K562 (cell line): ENCODE measurements around the gene CCDC47. TPM values are rescaled to one million over a fixed set of nuclear protein-coding genes. Genes with fewer than 3 reads are reported as not detected.

Experiments
- ATAC-seq: fragments of 200-7000 bp; cut with Tn5 transposase; 3 replicates; pipeline ENCODE4 v1.9.1; 2020; ENCODE audit warnings: moderate library complexity
- BruUV-seq: library from RNA; stranded (reverse); fragments of 400-500 nt; replicated peaks from 2 replicates; lab custom pipeline; 2021; lab: Mats Ljungman, UMichigan
- CTCF ChIA-PET: fragments of 300-600 bp; formaldehyde crosslinking; extraction: SDS; loops from one replicate; lab custom pipeline; 2021; ENCODE audit warnings: low intra/inter-chr PET ratio; lab: Yijun Ruan, JAX
- POLR2A ChIA-PET: fragments of 300-600, 350-650 bp; sonication (Branson Sonifier 250); formaldehyde crosslinking; extraction: SDS; loops from one replicate; lab custom pipeline; 2021; ENCODE audit warnings: antibody characterized with exemption, inconsistent platforms; lab: Yijun Ruan, JAX
- DNase-seq, 4 experiments: peaks; one replicate each; pipeline versions ENCODE4 v3.0.0 to v3.0.0-alpha.2; 2011 to 2018; ENCODE audit warnings: low spot score in 3 of 4, mixed read lengths in 3 of 4; ENCODE audit errors: extremely low read depth in 1 of 4
- FAIRE-seq: peaks from 2 replicates; lab custom pipeline; 2011; peaks lifted over from hg19 to GRCh38; lab: Jason Lieb, UNC
- H2AFZ ChIP-seq: 2 replicates; pipeline ENCODE4 v1.6.0; 2011; ENCODE audit warnings: low read depth, low read length, control low read depth, inconsistent platforms
- H3K27ac ChIP-seq: fragments of 200-600 bp; 3 replicates; pipeline ENCODE4 v1.8.0; 2011; ENCODE audit warnings: low read depth, mild to moderate bottlenecking, control low read depth, inconsistent platforms, low read length, moderate library complexity, mixed read lengths; ENCODE audit errors: extremely low read depth
- H3K27me3 ChIP-seq, 2 experiments: fragments of 300-600 bp in 1 of 2; 2 replicates in 1 of 2; 3 replicates in 1 of 2; pipeline versions ENCODE4 v1.6.0 to v1.8.0; 2011; ENCODE audit warnings: inconsistent platforms in 2 of 2, low read length in 2 of 2, mild to moderate bottlenecking in 1 of 2, mixed read lengths in 1 of 2, moderate library complexity in 1 of 2; ENCODE audit not compliant: control insufficient read depth in 2 of 2, insufficient read depth in 2 of 2
- H3K36me3 ChIP-seq: fragments of 300-600 bp; 3 replicates; pipeline ENCODE4 v1.8.0; 2011; ENCODE audit warnings: mild to moderate bottlenecking, low read length, inconsistent platforms; ENCODE audit not compliant: control insufficient read depth, insufficient read depth
- H3K4me1 ChIP-seq, 2 experiments: fragments of 200-600 bp in 1 of 2; replicated peaks in 1 of 2; 2 replicates in 1 of 2; 3 replicates in 1 of 2; pipeline versions ENCODE4 v1.5.1 to v1.8.0; 2011; ENCODE audit warnings: inconsistent platforms in 2 of 2, low read length in 2 of 2, mild to moderate bottlenecking in 1 of 2, mixed read lengths in 1 of 2, moderate library complexity in 1 of 2; ENCODE audit not compliant: control insufficient read depth in 2 of 2, insufficient read depth in 2 of 2
- H3K4me2 ChIP-seq: 2 replicates; pipeline ENCODE4 v1.6.1; 2011; ENCODE audit warnings: low read length, control low read depth, inconsistent platforms, mixed read lengths; ENCODE audit not compliant: insufficient read depth
- H3K4me3 ChIP-seq: fragments of 200-600 bp; sonication (generic), shearing (Covaris generic); 2 replicates; pipeline ENCODE4 v1.5.1; 2016; ENCODE audit warnings: control low read depth, inconsistent platforms
- H3K79me2 ChIP-seq: fragments of 200-600 bp; 3 replicates; pipeline ENCODE4 v1.8.0; 2011; ENCODE audit warnings: low read length, inconsistent platforms; ENCODE audit not compliant: control insufficient read depth, insufficient read depth
- H3K9ac ChIP-seq, 2 experiments: 2 replicates each; pipeline versions ENCODE4 v1.6.0 to v1.6.1; 2011; ENCODE audit warnings: low read depth in 2 of 2, low read length in 2 of 2, control low read depth in 1 of 2, inconsistent platforms in 1 of 2, mild to moderate bottlenecking in 1 of 2, mixed read lengths in 1 of 2; ENCODE audit not compliant: insufficient read depth in 1 of 2
- H3K9me1 ChIP-seq: one replicate; pipeline ENCODE4 v1.6.0; 2011; ENCODE audit warnings: inconsistent platforms, mild to moderate bottlenecking, low read length, moderate library complexity; ENCODE audit not compliant: control insufficient read depth, insufficient read depth
- H3K9me3 ChIP-seq: replicated peaks from 2 replicates; pipeline ENCODE4 v1.5.1; 2011; ENCODE audit warnings: low read depth, low read length, inconsistent platforms; ENCODE audit not compliant: control insufficient read depth, insufficient read depth
- H4K20me1 ChIP-seq: replicated peaks from 2 replicates; pipeline ENCODE4 v1.6.1; 2011; ENCODE audit warnings: low read length, inconsistent platforms, mixed read lengths; ENCODE audit not compliant: control insufficient read depth, insufficient read depth
- HMBOX1 ChIP-seq: sonication (generic); IDR thresholded peaks from 2 replicates; pipeline ENCODE4 v1.6.1; 2016
- MAFG ChIP-seq: fragments of 450-650 bp; conservative IDR thresholded peaks from 2 replicates; pipeline ENCODE4 v1.6.1; 2016; ENCODE audit warnings: missing genetic modification characterization, missing compliant biosample characterization
- POLR2B ChIP-seq: fragments of 450-650 bp; IDR thresholded peaks from 2 replicates; pipeline ENCODE4 v1.6.1; 2018; ENCODE audit warnings: low read depth; ENCODE audit not compliant: partially characterized antibody
- POLR2H ChIP-seq: IDR thresholded peaks from 2 replicates; pipeline ENCODE4 v1.6.1; 2016; ENCODE audit warnings: missing genetic modification characterization, low read depth, mild to moderate bottlenecking, control low read depth, missing compliant biosample characterization, moderate library complexity
- RBM22 ChIP-seq: fragments of 200-400 bp; formaldehyde crosslinking; IDR thresholded peaks from 2 replicates; pipeline ENCODE4 v1.6.1; 2018; ENCODE audit warnings: low read length, low read depth; ENCODE audit not compliant: poor library complexity, severe bottlenecking
- RBM39 ChIP-seq: fragments of 200-400 bp; formaldehyde crosslinking; optimal IDR thresholded peaks from 2 replicates; pipeline ENCODE3; 2018; ENCODE audit warnings: low read depth, low read length
- ZBTB8A ChIP-seq: fragments of 450-650 bp; IDR thresholded peaks from 2 replicates; pipeline ENCODE4 v1.6.1; 2018; ENCODE audit warnings: mild to moderate bottlenecking, moderate library complexity; ENCODE audit not compliant: partially characterized antibody
- ZNF57 ChIP-seq: fragments of 450-650 bp; formaldehyde crosslinking; IDR thresholded peaks from 2 replicates; pipeline ENCODE4 v1.4.0; 2020; ENCODE audit warnings: mild to moderate bottlenecking, moderate library complexity
- ZSCAN32 ChIP-seq: fragments of 450-650 bp; formaldehyde crosslinking; IDR thresholded peaks from 2 replicates; pipeline ENCODE4 v1.4.0; 2020; ENCODE audit warnings: mild to moderate bottlenecking, moderate library complexity
- WGBS: fragments of 100-300 bp; shearing (Covaris generic); methylation state at CpG from one replicate; pipeline ENCODE4 v1.1.6; 2016; ENCODE audit warnings: low coverage, mixed read lengths; ENCODE audit not compliant: insufficient coverage; ENCODE audit errors: missing lambda C conversion rate; 5-methylcytosine and 5-hydroxymethylcytosine counted together
- in situ Hi-C: fragments of 300-500 bp; cut with MboI; formaldehyde crosslinking; loops from 4 replicates; pipeline ENCODE4 v1.15.0; 2018; ENCODE audit warnings: inconsistent platforms, mixed read lengths
- intact Hi-C: fragments of 100-400 bp; cut with micrococcal nuclease; formaldehyde crosslinking; loops from 2 replicates; pipeline ENCODE4 v1.14.2; 2022
- polyA plus RNA-seq, 8 experiments: library from polyadenylated mRNA; depleted of rRNA in 4 of 8; stranded (reverse) in 5 of 8; unstranded in 3 of 8; fragments of >200 nt; fragmentation: Nextera tagmentation in 2 of 8; fragmentation: Illumina TruSeq in 1 of 8; extraction: Ambion mirVana in 2 of 8; extraction: Trizol in 1 of 8; gene quantifications; 2 replicates each; pipeline versions ENCODE4 v1.2.1 to v1.2.3, GENCODE V29; 2011 to 2014; ENCODE audit warnings: inconsistent platforms in 1 of 8, missing spikeins in 1 of 8
- total RNA-seq, 7 experiments: library from RNA; depleted of rRNA in 6 of 7; stranded (reverse); fragments of >200 nt in 6 of 7; fragmentation: Illumina TruSeq in 2 of 7; extraction: Trizol in 2 of 7; gene quantifications; 2 replicates each; pipeline versions ENCODE4 v1.2.1 to v1.2.3, GENCODE V29; 2011 to 2021; ENCODE audit warnings: low replicate concordance in 1 of 7
- TF ChIP-seq, protein P1 (sequence below): sonication (generic); formaldehyde crosslinking; IDR thresholded peaks from 2 replicates; pipeline ENCODE4 v1.8.0; 2023; ENCODE audit warnings: missing genetic modification reagents, mild to moderate bottlenecking, borderline replicate concordance

Gene CCDC47
- total and polyA plus RNA-seq, 9 of the 15 experiments (the other 6 are each of a cell fraction or from before 2014, with no cell fraction given): 15.5 to 162 (median 122) TPM

GRCh38 chr17:63754046-63754445, 19.4 kb downstream of the CCDC47 start:
- in situ Hi-C loops: no loop called here
- ChIA-PET CTCF (no interaction called here), POLR2A (interaction anchor here (0.5 to 1.7 kb wide), 4 partner anchors 9 to 22 kb away, joined by 3 to 7 read pairs (median 4); no protein-coding TSS in a partner anchor)
- Histone ChIP-seq H3K79me2 (0 out of 3 replicates have a peak, but pooled peaks cover 6% of the 10 kb centered on the region), H3K9ac (no peak overlapping the region), H3K4me1 (no peaks in the 10 kb centered on the region), H3K27me3 (no peaks in the 10 kb centered on the region), H3K4me3 (no peak overlapping the region), H3K27ac (no peak overlapping the region), H3K9me1 (no peaks in the 10 kb centered on the region), H3K9me3 (no peaks in the 10 kb centered on the region), H4K20me1 (no peaks in the 10 kb centered on the region), H3K4me2 (no peak overlapping the region), H2AFZ (no peak overlapping the region), H3K36me3 (peaks cover 86% of the 10 kb centered on the region)
- intact Hi-C loops: no loop called here
- FAIRE-seq: no peak
- DNase-seq: no peak
- no TSS peak for BruUV-seq
- no peak for ATAC-seq
- TF ChIP-seq RBM22 (no peak), POLR2B (peak; percentile 18)
- 95% methylated on average over 3 of the region's 3 CpGs for WGBS

DNA sequence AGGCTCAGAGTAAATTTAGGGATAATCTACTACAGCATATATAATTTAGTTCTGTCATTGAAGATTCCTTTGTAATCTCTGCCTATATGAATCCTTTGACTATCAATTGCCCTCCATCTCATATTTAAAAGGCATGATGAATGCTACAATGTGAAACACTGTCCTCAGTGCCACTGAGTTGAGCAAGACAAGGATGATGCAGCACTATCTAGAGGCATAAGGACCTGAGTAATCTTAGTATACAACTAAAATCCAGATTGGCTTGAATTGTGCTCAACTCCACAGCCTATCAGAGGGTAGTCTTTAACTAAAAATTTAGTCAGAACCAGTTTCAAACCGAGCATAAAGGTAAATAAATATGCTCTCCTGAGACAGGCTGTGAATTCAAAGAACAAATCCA, 20.2 kb downstream of the CCDC47 start:
- Histone ChIP-seq H3K4me3 (no peak overlapping the region), H3K9ac (no peak overlapping the region), H3K4me1 (no peaks in the 10 kb centered on the region), H3K79me2 (0 out of 3 replicates have a peak, but pooled peaks cover 6% of the 10 kb centered on the region), H3K27ac (no peak overlapping the region), H3K9me1 (no peaks in the 10 kb centered on the region), H3K4me2 (no peak overlapping the region), H3K27me3 (no peaks in the 10 kb centered on the region), H2AFZ (no peak overlapping the region), H4K20me1 (no peaks in the 10 kb centered on the region), H3K36me3 (peaks cover 85% of the 10 kb centered on the region), H3K9me3 (no peaks in the 10 kb centered on the region)
- POLR2A ChIA-PET: interaction anchor here (1.2 kb wide), 1 partner anchor 11 kb away, joined by 3 read pairs; no protein-coding TSS in a partner anchor
- DNase-seq (no peak), ATAC-seq (no peak), FAIRE-seq (no peak)
- CTCF ChIA-PET: no interaction called here
- intact Hi-C loops (no loop called here), in situ Hi-C loops (no loop called here)
- BruUV-seq: no TSS peak
- 94% methylated on average over 1 of the region's 1 CpG for WGBS
- TF ChIP-seq RBM39: no peak
- no peak for TF ChIP-seq ZNF57 (CRISPR knock-in tag)
- no peak for TF ChIP-seq ZSCAN32 (CRISPR knock-in tag)
- TF ChIP-seq MAFG (tag): 0 out of 2 replicates have a peak, but pooled peaks have one; percentile 17
- no peak for TF ChIP-seq HMBOX1
- TF ChIP-seq, protein P1, sequence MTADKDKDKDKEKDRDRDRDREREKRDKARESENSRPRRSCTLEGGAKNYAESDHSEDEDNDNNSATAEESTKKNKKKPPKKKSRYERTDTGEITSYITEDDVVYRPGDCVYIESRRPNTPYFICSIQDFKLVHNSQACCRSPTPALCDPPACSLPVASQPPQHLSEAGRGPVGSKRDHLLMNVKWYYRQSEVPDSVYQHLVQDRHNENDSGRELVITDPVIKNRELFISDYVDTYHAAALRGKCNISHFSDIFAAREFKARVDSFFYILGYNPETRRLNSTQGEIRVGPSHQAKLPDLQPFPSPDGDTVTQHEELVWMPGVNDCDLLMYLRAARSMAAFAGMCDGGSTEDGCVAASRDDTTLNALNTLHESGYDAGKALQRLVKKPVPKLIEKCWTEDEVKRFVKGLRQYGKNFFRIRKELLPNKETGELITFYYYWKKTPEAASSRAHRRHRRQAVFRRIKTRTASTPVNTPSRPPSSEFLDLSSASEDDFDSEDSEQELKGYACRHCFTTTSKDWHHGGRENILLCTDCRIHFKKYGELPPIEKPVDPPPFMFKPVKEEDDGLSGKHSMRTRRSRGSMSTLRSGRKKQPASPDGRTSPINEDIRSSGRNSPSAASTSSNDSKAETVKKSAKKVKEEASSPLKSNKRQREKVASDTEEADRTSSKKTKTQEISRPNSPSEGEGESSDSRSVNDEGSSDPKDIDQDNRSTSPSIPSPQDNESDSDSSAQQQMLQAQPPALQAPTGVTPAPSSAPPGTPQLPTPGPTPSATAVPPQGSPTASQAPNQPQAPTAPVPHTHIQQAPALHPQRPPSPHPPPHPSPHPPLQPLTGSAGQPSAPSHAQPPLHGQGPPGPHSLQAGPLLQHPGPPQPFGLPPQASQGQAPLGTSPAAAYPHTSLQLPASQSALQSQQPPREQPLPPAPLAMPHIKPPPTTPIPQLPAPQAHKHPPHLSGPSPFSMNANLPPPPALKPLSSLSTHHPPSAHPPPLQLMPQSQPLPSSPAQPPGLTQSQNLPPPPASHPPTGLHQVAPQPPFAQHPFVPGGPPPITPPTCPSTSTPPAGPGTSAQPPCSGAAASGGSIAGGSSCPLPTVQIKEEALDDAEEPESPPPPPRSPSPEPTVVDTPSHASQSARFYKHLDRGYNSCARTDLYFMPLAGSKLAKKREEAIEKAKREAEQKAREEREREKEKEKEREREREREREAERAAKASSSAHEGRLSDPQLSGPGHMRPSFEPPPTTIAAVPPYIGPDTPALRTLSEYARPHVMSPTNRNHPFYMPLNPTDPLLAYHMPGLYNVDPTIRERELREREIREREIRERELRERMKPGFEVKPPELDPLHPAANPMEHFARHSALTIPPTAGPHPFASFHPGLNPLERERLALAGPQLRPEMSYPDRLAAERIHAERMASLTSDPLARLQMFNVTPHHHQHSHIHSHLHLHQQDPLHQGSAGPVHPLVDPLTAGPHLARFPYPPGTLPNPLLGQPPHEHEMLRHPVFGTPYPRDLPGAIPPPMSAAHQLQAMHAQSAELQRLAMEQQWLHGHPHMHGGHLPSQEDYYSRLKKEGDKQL (CRISPR knock-in tag): no peak
- TF ChIP-seq POLR2H (tag): no peak
- TF ChIP-seq ZBTB8A: no peak
